Stomach smooth muscle (tissue), 2 donors: Measurements from ENCODE around the gene SPEG.
"Not testable (repeated sequence)": the region's sequence is repeated elsewhere in the genome, so short reads cannot be mapped to it uniquely, and the experiment has no call there.

ENCODE experiments used
- H3K27ac ChIP-seq: one replicate; pipeline ENCODE4 v1.7.0; 2013; ENCODE audit warnings: mild to moderate bottlenecking, low read length, inconsistent platforms
- H3K27me3 ChIP-seq, 2 donors: one replicate each; pipeline ENCODE4 v1.7.0; 2013; ENCODE audit warnings: low read length in 2 of 2; ENCODE audit not compliant: insufficient read depth in 2 of 2, control insufficient read depth in 1 of 2
- H3K36me3 ChIP-seq, 2 donors: one replicate each; pipeline ENCODE4 v1.7.0; 2013; ENCODE audit warnings: low read length in 2 of 2; ENCODE audit not compliant: control insufficient read depth in 2 of 2, insufficient read depth in 2 of 2
- H3K4me1 ChIP-seq: one replicate; pipeline ENCODE4 v1.7.0; 2013; ENCODE audit warnings: low read length; ENCODE audit not compliant: control insufficient read depth, insufficient read depth
- H3K4me3 ChIP-seq, 2 donors: one replicate each; pipeline ENCODE4 v1.7.0; 2013; ENCODE audit warnings: low read length in 2 of 2
- H3K9ac ChIP-seq, 2 donors: one replicate each; pipeline ENCODE4 v1.7.0; 2013; ENCODE audit warnings: low read length in 2 of 2, mild to moderate bottlenecking in 1 of 2
- H3K9me3 ChIP-seq, 2 donors: one replicate each; pipeline ENCODE4 v1.7.0; 2013; ENCODE audit warnings: low read length in 2 of 2; ENCODE audit not compliant: control insufficient read depth in 2 of 2
- donor health status: healthy.
- donor health status: Pancreatic carcinoma.

The SPEG gene

GRCh38 chr2:219434718-219435525, at the start of gene SPEG:
SPEG (plus strand) TSS chr2:219434843; CDS start chr2:219434978, 135 bp downstream.
- Histone ChIP-seq H3K27me3 (peaks cover 0 to 4% of the 10 kb centered on the region in 2 donors), H3K27ac (peak within 1 kb of the TSS; percentile 98), H3K4me1 (peaks cover 70% of the 10 kb centered on the region), H3K4me3 (peak within 1 kb of the TSS; percentile 68), H3K9ac (peak within 1 kb of the TSS; percentile 82 to 87), H3K9me3 (no peaks in the 10 kb centered on the region), H3K36me3 (no peaks in the 10 kb centered on the region)

GRCh38 chr2:219384859-219385258, 49.8 kb upstream of the SPEG start:
- Histone ChIP-seq H3K9ac (no peak overlapping the region), H3K9me3 (no peaks in the 10 kb centered on the region), H3K4me1 (peaks cover 35% of the 10 kb centered on the region), H3K27me3 (no peaks in the 10 kb centered on the region), H3K27ac (no peak overlapping the region), H3K4me3 (no peak overlapping the region), H3K36me3 (peaks cover 34 to 54% of the 10 kb centered on the region in 2 donors)

- Histone ChIP-seq H3K9me3 (no peaks in the 10 kb centered on the region), H3K9ac (no peak overlapping the region), H3K27me3 (no peaks in the 10 kb centered on the region), H3K27ac (no peak overlapping the region), H3K36me3 (peaks cover 34 to 46% of the 10 kb centered on the region in 2 donors), H3K4me3 (peak overlapping the region in 1 of 2 donors; percentile 86), H3K4me1 (peaks cover 35% of the 10 kb centered on the region)
Measured at GRCh38 chr2:219385958-219386520, 48.6 kb upstream of the SPEG start.

- Histone ChIP-seq H3K27ac (peak overlapping the region; percentile 86), H3K4me1 (peaks cover 35% of the 10 kb centered on the region), H3K9ac (peak overlapping the region; percentile 87 to 94), H3K4me3 (peak overlapping the region; percentile 78 to 86), H3K27me3 (no peaks in the 10 kb centered on the region), H3K36me3 (peaks cover 31 to 39% of the 10 kb centered on the region in 2 donors), H3K9me3 (no peaks in the 10 kb centered on the region)
Measured at GRCh38 chr2:219386532-219387280, 47.9 kb upstream of the SPEG start.

GRCh38 chr2:219387306-219388120, 47.1 kb upstream of the SPEG start, which contains the start of gene DNPEP:
DNPEP (minus strand) TSS chr2:219387912; CDS start chr2:219387794, 118 bp downstream.
- Histone ChIP-seq H3K36me3 (peaks cover 24 to 31% of the 10 kb centered on the region in 2 donors), H3K4me3 (peak within 1 kb of the TSS; percentile 78 to 86), H3K27me3 (no peaks in the 10 kb centered on the region), H3K27ac (peak within 1 kb of the TSS; percentile 86), H3K9me3 (no peaks in the 10 kb centered on the region), H3K9ac (peak within 1 kb of the TSS; percentile 87 to 94), H3K4me1 (peaks cover 35% of the 10 kb centered on the region)

- peak overlapping the region; percentile 80 for H3K27ac ChIP-seq
- H3K9ac ChIP-seq, result peak overlapping the region; percentile 54 to 66
- H3K4me1 ChIP-seq, result peaks cover 35% of the 10 kb centered on the region
- no peaks in the 10 kb centered on the region for H3K9me3 ChIP-seq
- H3K36me3 ChIP-seq, result peaks cover 18 to 24% of the 10 kb centered on the region in 2 donors
- H3K4me3 ChIP-seq, result peak overlapping the region; percentile 54 to 68
- H3K27me3 ChIP-seq, result no peaks in the 10 kb centered on the region
Measured at GRCh38 chr2:219388121-219388906, 46.3 kb upstream of the SPEG start.

- Histone ChIP-seq H3K27me3 (no peaks in the 10 kb centered on the region), H3K9me3 (no peaks in the 10 kb centered on the region), H3K4me1 (peaks cover 35% of the 10 kb centered on the region), H3K27ac (peak overlapping the region; percentile 80), H3K9ac (peak overlapping the region; percentile 54 to 66), H3K36me3 (peaks cover 14 to 19% of the 10 kb centered on the region in 2 donors), H3K4me3 (peak overlapping the region; percentile 54 to 68)
Measured at GRCh38 chr2:219388907-219389156, 45.8 kb upstream of the SPEG start.

GRCh38 chr2:219392754-219393153, 41.9 kb upstream of the SPEG start:
- H3K9ac ChIP-seq, result no peak overlapping the region
- no peak overlapping the region for H3K4me3 ChIP-seq
- H3K4me1 ChIP-seq, result peaks cover 6% of the 10 kb centered on the region
- no peak overlapping the region for H3K27ac ChIP-seq
- H3K36me3 ChIP-seq, result no peaks in the 10 kb centered on the region
- H3K9me3 ChIP-seq, result no peaks in the 10 kb centered on the region
- no peaks in the 10 kb centered on the region for H3K27me3 ChIP-seq

GRCh38 chr2:219395056-219395455, 39.6 kb upstream of the SPEG start:
- not testable (repeated sequence) for H3K27me3 ChIP-seq, H3K36me3 ChIP-seq, H3K27ac ChIP-seq, H3K4me1 ChIP-seq, H3K4me3 ChIP-seq, H3K9me3 ChIP-seq, H3K9ac ChIP-seq
